IMR-90 (cell line): ENCODE measurements around the gene VAV3. TPM values are rescaled to one million over a fixed set of nuclear protein-coding genes. Genes with fewer than 3 reads are reported as not detected.

Experiments
- ATAC-seq: fragments of 200-7000 bp; cut with Tn5 transposase; 2 replicates; pipeline ENCODE4 v1.9.1; 2020; ENCODE audit warnings: low read depth, mild to moderate bottlenecking, moderate library complexity
- BruUV-seq: library from RNA; stranded (reverse); fragments of 400-500 nt; replicated peaks from 2 replicates; lab custom pipeline; 2021; lab: Mats Ljungman, UMichigan
- CTCF ChIA-PET: fragments of 300-600 bp; formaldehyde crosslinking; extraction: SDS; loops from one replicate; lab custom pipeline; 2021; ENCODE audit warnings: antibody characterized with exemption; lab: Yijun Ruan, JAX
- POLR2A ChIA-PET: fragments of 300-600 bp; sonication (Branson Sonifier 250); formaldehyde crosslinking; loops from one replicate; lab custom pipeline; 2022; ENCODE audit warnings: antibody characterized with exemption; ENCODE audit not compliant: unreplicated experiment; lab: Charles Lee
- DNase-seq: peaks from one replicate; pipeline ENCODE4 v3.0.0; 2013
- H2AFZ ChIP-seq: replicated peaks from 2 replicates; pipeline ENCODE3; 2013; ENCODE audit warnings: low read length, mild to moderate bottlenecking; ENCODE audit not compliant: poor library complexity
- H2AK5ac ChIP-seq: 2 replicates; pipeline ENCODE4 v1.6.1; 2013; ENCODE audit warnings: low read depth, low read length, inconsistent platforms
- H2AK9ac ChIP-seq: replicated peaks from 2 replicates; pipeline ENCODE3; 2013; ENCODE audit warnings: mild to moderate bottlenecking, low read depth, low read length, moderate library complexity; ENCODE audit not compliant: poor library complexity
- H2BK120ac ChIP-seq: 2 replicates; pipeline ENCODE4 v1.6.1; 2013; ENCODE audit warnings: low read depth, low read length, inconsistent platforms
- H2BK15ac ChIP-seq: 3 replicates; pipeline ENCODE4 v1.6.1; 2013; ENCODE audit warnings: low read depth, low read length, inconsistent platforms
- H2BK20ac ChIP-seq: 2 replicates; pipeline ENCODE4 v1.6.1; 2013; ENCODE audit warnings: low read depth, mild to moderate bottlenecking, inconsistent platforms, low read length, moderate library complexity
- H2BK5ac ChIP-seq: 2 replicates; pipeline ENCODE4 v1.6.1; 2013; ENCODE audit warnings: mild to moderate bottlenecking, low read depth, low read length, inconsistent platforms; ENCODE audit not compliant: poor library complexity, severe bottlenecking
- H3K14ac ChIP-seq: replicated peaks from 2 replicates; pipeline ENCODE4 v1.6.1; 2013; ENCODE audit warnings: low read depth, low read length, inconsistent platforms
- H3K18ac ChIP-seq: 2 replicates; pipeline ENCODE4 v1.6.1; 2013; ENCODE audit warnings: low read depth, low read length, control low read depth
- H3K23ac ChIP-seq: 2 replicates; pipeline ENCODE4 v1.6.1; 2013; ENCODE audit warnings: low read depth, low read length, inconsistent platforms
- H3K27ac ChIP-seq: 2 replicates; pipeline ENCODE4 v1.5.1; 2013; ENCODE audit warnings: mild to moderate bottlenecking, control low read depth, low read length; ENCODE audit not compliant: insufficient read depth
- H3K27me3 ChIP-seq: 2 replicates; pipeline ENCODE4 v1.6.1; 2013; ENCODE audit warnings: low read length; ENCODE audit not compliant: control insufficient read depth, insufficient read depth
- H3K36me3 ChIP-seq: 2 replicates; pipeline ENCODE4 v1.6.1; 2013; ENCODE audit warnings: low read length, mixed read lengths; ENCODE audit not compliant: control insufficient read depth, insufficient read depth
- H3K4ac ChIP-seq: 2 replicates; pipeline ENCODE4 v1.6.1; 2013; ENCODE audit warnings: low read depth, low read length, inconsistent platforms
- H3K4me1 ChIP-seq: 2 replicates; pipeline ENCODE4 v1.6.1; 2013; ENCODE audit warnings: low read length, mixed read lengths; ENCODE audit not compliant: control insufficient read depth, insufficient read depth
- H3K4me2 ChIP-seq: 2 replicates; pipeline ENCODE4 v1.6.1; 2013; ENCODE audit warnings: low read depth, mild to moderate bottlenecking, control low read depth, low read length, moderate library complexity
- H3K4me3 ChIP-seq: 2 replicates; pipeline ENCODE4 v1.5.1; 2013; ENCODE audit warnings: low read depth, mild to moderate bottlenecking, control low read depth, low read length, moderate library complexity; ENCODE audit not compliant: insufficient read depth
- H3K56ac ChIP-seq: 2 replicates; pipeline ENCODE4 v1.6.1; 2013; ENCODE audit warnings: low read length, inconsistent platforms; ENCODE audit not compliant: insufficient read depth; ENCODE audit errors: extremely low read depth
- H3K79me1 ChIP-seq, 2 experiments: 2 replicates each; pipeline ENCODE4 v1.6.1; 2013; ENCODE audit warnings: low read length in 2 of 2, inconsistent platforms in 1 of 2, low read depth in 1 of 2
- H3K9ac ChIP-seq: 2 replicates; pipeline ENCODE4 v1.6.1; 2013; ENCODE audit warnings: low read depth, low read length, control low read depth
- H3K9me1 ChIP-seq: 2 replicates; pipeline ENCODE4 v1.6.1; 2013; ENCODE audit warnings: low read length, inconsistent platforms; ENCODE audit not compliant: insufficient read depth
- H3K9me3 ChIP-seq: 2 replicates; pipeline ENCODE4 v1.6.1; 2013; ENCODE audit warnings: low read length; ENCODE audit not compliant: control insufficient read depth, insufficient read depth
- H4K20me1 ChIP-seq: 2 replicates; pipeline ENCODE4 v1.6.1; 2013; ENCODE audit warnings: low read length, inconsistent platforms; ENCODE audit not compliant: insufficient read depth
- H4K5ac ChIP-seq: 2 replicates; pipeline ENCODE4 v1.6.1; 2013; ENCODE audit warnings: mild to moderate bottlenecking, low read depth, low read length, control low read depth
- H4K8ac ChIP-seq, 2 experiments: 2 replicates each; pipeline ENCODE4 v1.6.1; 2013; ENCODE audit warnings: low read depth in 2 of 2, low read length in 2 of 2, control low read depth in 1 of 2, inconsistent platforms in 1 of 2
- H4K91ac ChIP-seq: 2 replicates; pipeline ENCODE4 v1.6.1; 2013; ENCODE audit warnings: low read depth, low read length, inconsistent platforms; ENCODE audit not compliant: insufficient read depth
- BHLHE40 ChIP-seq: fragments of 150-350 bp; IDR thresholded peaks from 2 replicates; pipeline ENCODE4 v1.6.1; 2016; ENCODE audit warnings: mild to moderate bottlenecking, low read depth, low read length
- ELK1 ChIP-seq: fragments of 150-350 bp; IDR thresholded peaks from 2 replicates; pipeline ENCODE4 v1.6.1; 2016; ENCODE audit warnings: low read depth, mild to moderate bottlenecking, low read length, moderate library complexity, borderline replicate concordance
- FOS ChIP-seq: fragments of 150-350 bp; IDR thresholded peaks from 2 replicates; pipeline ENCODE4 v1.6.1; 2016; ENCODE audit warnings: low read depth, low read length
- MAZ ChIP-seq: IDR thresholded peaks from 2 replicates; pipeline ENCODE4 v1.6.1; 2012; ENCODE audit warnings: low read depth, mild to moderate bottlenecking, low read length, improper control_type of control experiment, moderate library complexity, borderline replicate concordance
- MXI1 ChIP-seq: IDR thresholded peaks from 2 replicates; pipeline ENCODE4 v1.6.1; 2012; ENCODE audit warnings: low read depth, mild to moderate bottlenecking, low read length, moderate library complexity, borderline replicate concordance
- USF2 ChIP-seq: fragments of 150-350 bp; IDR thresholded peaks from 2 replicates; pipeline ENCODE4 v1.6.1; 2017; ENCODE audit warnings: mild to moderate bottlenecking, antibody characterized with exemption, low read length, low read depth
- WGBS, 2 experiments: methylation state at CpG; one replicate each; pipeline versions ENCODE4 v1.1.5 to v1.1.7; 2013; ENCODE audit warnings: missing lambda C conversion rate in 2 of 2; ENCODE audit not compliant: insufficient read length in 1 of 2; ENCODE audit errors: extremely low coverage in 2 of 2; 5-methylcytosine and 5-hydroxymethylcytosine counted together
- dilution Hi-C: fragments of 300-500 bp; cut with HindIII; formaldehyde crosslinking; loops from one replicate; pipeline ENCODE4 v1.14.3; 2018; ENCODE audit warnings: low sequenced_read_pairs; ENCODE audit not compliant: unreplicated experiment
- in situ Hi-C: fragments of 300-500 bp; cut with MboI; formaldehyde crosslinking; loops from 3 replicates; pipeline ENCODE4 v1.14.3; 2019; ENCODE audit warnings: low sequenced_read_pairs, inconsistent platforms, mixed read lengths
- intact Hi-C: fragments of 100-400 bp; cut with micrococcal nuclease; formaldehyde crosslinking; loops from 2 replicates; pipeline ENCODE4 v1.10.0; 2022
- polyA plus RNA-seq, 3 experiments: library from polyadenylated mRNA; depleted of rRNA; stranded (reverse); fragments of >200 nt; gene quantifications; 2 replicates each; pipeline ENCODE4 v1.2.3, GENCODE V29; 2012; ENCODE audit warnings: low replicate concordance in 1 of 3
- total RNA-seq: library from RNA; depleted of rRNA; stranded (reverse); fragments of >200 nt; gene quantifications from 2 replicates; pipeline ENCODE4 v1.2.3, GENCODE V29; 2012

VAV3 gene
- total and polyA plus RNA-seq, 2 of the 4 experiments (the other 2 are of a cell fraction) = 0.12 to 0.18 TPM

DNA sequence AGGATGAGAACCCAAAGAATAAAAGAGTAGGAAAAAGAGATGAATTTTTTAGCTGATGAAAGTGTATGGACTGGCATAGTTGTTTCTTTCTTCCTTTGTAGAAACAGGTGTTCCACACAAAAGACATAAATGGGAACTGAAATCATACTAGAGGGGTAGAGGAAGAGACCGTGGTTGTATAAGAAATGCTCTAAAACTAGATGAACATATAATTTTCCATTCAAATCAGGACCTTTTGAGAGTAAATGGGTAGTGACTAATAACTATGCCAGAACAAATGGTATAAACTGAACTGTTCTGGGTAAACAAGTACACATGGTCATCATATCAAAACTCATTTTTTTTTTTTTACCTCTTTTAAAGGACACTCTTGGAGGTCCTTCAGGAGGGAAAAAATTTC is 344.2 kb downstream of the VAV3 start:
- no peak overlapping the region for H2BK20ac ChIP-seq
- no peaks in the 10 kb centered on the region for H3K79me1 ChIP-seq
- DNase-seq (no peak), ATAC-seq (no peak)
- no peak overlapping the region for H3K4me2 ChIP-seq
- H2AFZ ChIP-seq = no peak overlapping the region
- no peak overlapping the region for H3K14ac ChIP-seq
- no peaks in the 10 kb centered on the region for H4K20me1 ChIP-seq
- no peak overlapping the region for H4K5ac ChIP-seq
- H2AK5ac ChIP-seq = no peak overlapping the region
- no peak overlapping the region for H2BK15ac ChIP-seq
- no CpG with 5 or more reads among the region's 1 CpG for WGBS, 2 experiments
- H3K9me1 ChIP-seq = no peaks in the 10 kb centered on the region
- no peak overlapping the region for H3K4me3 ChIP-seq
- H3K4ac ChIP-seq = no peak overlapping the region
- no peaks in the 10 kb centered on the region for H3K9me3 ChIP-seq
- in situ Hi-C loops (no loop called here), intact Hi-C loops (no loop called here), dilution Hi-C loops (no loop called here)
- BruUV-seq = no TSS peak
- H3K56ac ChIP-seq = no peak overlapping the region
- H4K8ac ChIP-seq = no peak overlapping the region
- H3K23ac ChIP-seq = no peak overlapping the region
- no peak overlapping the region for H4K91ac ChIP-seq
- no peak overlapping the region for H2AK9ac ChIP-seq
- ChIA-PET POLR2A (no interaction called here), CTCF (no interaction called here)
- H2BK120ac ChIP-seq = no peak overlapping the region
- no peaks in the 10 kb centered on the region for H3K36me3 ChIP-seq
- no peak overlapping the region for H2BK5ac ChIP-seq
- H3K4me1 ChIP-seq = no peaks in the 10 kb centered on the region
- no peak overlapping the region for H3K18ac ChIP-seq
- no peak overlapping the region for H3K9ac ChIP-seq
- no peaks in the 10 kb centered on the region for H3K27me3 ChIP-seq
- no peak overlapping the region for H3K27ac ChIP-seq
- TF ChIP-seq MXI1 = no peak
- TF ChIP-seq USF2 = no peak
- TF ChIP-seq FOS = no peak
- TF ChIP-seq MAZ = no peak
- TF ChIP-seq ELK1 = no peak
- TF ChIP-seq BHLHE40 = no peak
